Skeletal muscle tissue (tissue), 4 donors: Measurements from ENCODE around the gene SEMA6C. TPM values are rescaled to one million over a fixed set of nuclear protein-coding genes. Genes with fewer than 3 reads are reported as not detected.
"Not testable (repeated sequence)": the region's sequence is repeated elsewhere in the genome, so short reads cannot be mapped to it uniquely, and the experiment has no call there.

Source experiments
- H3K27ac ChIP-seq: one replicate; pipeline ENCODE4 v1.7.0; 2013; ENCODE audit warnings: mild to moderate bottlenecking, low read depth, low read length, inconsistent platforms
- H3K27me3 ChIP-seq, 3 donors: one replicate each; pipeline ENCODE4 v1.7.0; 2013; ENCODE audit warnings: low read length in 3 of 3; ENCODE audit not compliant: control insufficient read depth in 3 of 3, insufficient read depth in 3 of 3
- H3K36me3 ChIP-seq, 3 donors: one replicate each; pipeline ENCODE4 v1.7.0; 2013; ENCODE audit warnings: low read length in 3 of 3; ENCODE audit not compliant: control insufficient read depth in 3 of 3, insufficient read depth in 3 of 3
- H3K4me1 ChIP-seq, 3 donors: one replicate each; pipeline ENCODE4 v1.7.0; 2013; ENCODE audit warnings: low read length in 3 of 3, mild to moderate bottlenecking in 3 of 3; ENCODE audit not compliant: control insufficient read depth in 3 of 3, insufficient read depth in 3 of 3
- H3K4me3 ChIP-seq, 3 donors: one replicate each; pipeline ENCODE4 v1.7.0; 2013; ENCODE audit warnings: low read length in 3 of 3
- H3K9ac ChIP-seq, 3 donors: one replicate each; pipeline ENCODE4 v1.7.0; 2013; ENCODE audit warnings: low read length in 3 of 3, mild to moderate bottlenecking in 3 of 3, moderate library complexity in 2 of 3, low read depth in 1 of 3
- H3K9me3 ChIP-seq, 3 donors: one replicate each; pipeline ENCODE4 v1.7.0; 2013; ENCODE audit warnings: low read length in 3 of 3; ENCODE audit not compliant: control insufficient read depth in 3 of 3
- total RNA-seq: library from RNA; depleted of rRNA; stranded (reverse); fragments of >200 nt; gene quantifications from one replicate; pipeline ENCODE4 v1.2.3, GENCODE V29; 2014
- donor health status: Osteomylitis.

SEMA6C gene
- total RNA-seq, 1 donor from 2014 or later: 15.7 TPM

GRCh38 chr1:151106894-151107293, 39.5 kb downstream of the SEMA6C start:
- Histone ChIP-seq H3K4me1 (no peaks in the 10 kb centered on the region), H3K27me3 (no peaks in the 10 kb centered on the region), H3K9me3 (no peaks in the 10 kb centered on the region), H3K4me3 (no peak overlapping the region), H3K27ac (no peak overlapping the region), H3K9ac (no peak overlapping the region), H3K36me3 (peaks cover 10 to 18% (median 12%) of the 10 kb centered on the region in 3 donors)

GRCh38 chr1:151104630-151105029, 41.8 kb downstream of the SEMA6C start:
- no peaks in the 10 kb centered on the region for H3K27me3 ChIP-seq
- no peaks in the 10 kb centered on the region for H3K4me1 ChIP-seq
- H3K36me3 ChIP-seq: peaks cover 10 to 18% (median 12%) of the 10 kb centered on the region in 3 donors
- H3K4me3 ChIP-seq: no peak overlapping the region
- H3K27ac ChIP-seq: no peak overlapping the region
- H3K9ac ChIP-seq: no peak overlapping the region
- no peaks in the 10 kb centered on the region for H3K9me3 ChIP-seq

- no peak overlapping the region for H3K4me3 ChIP-seq
- H3K27ac ChIP-seq: no peak overlapping the region
- no peaks in the 10 kb centered on the region for H3K9me3 ChIP-seq
- H3K36me3 ChIP-seq: peaks cover 0 to 8% (median 3%) of the 10 kb centered on the region in 3 donors
- H3K9ac ChIP-seq: no peak overlapping the region
- H3K27me3 ChIP-seq: no peaks in the 10 kb centered on the region
- no peaks in the 10 kb centered on the region for H3K4me1 ChIP-seq
Observed at GRCh38 chr1:151098126-151098525, 48.3 kb downstream of the SEMA6C start.

GRCh38 chr1:151097426-151097825, 49.0 kb downstream of the SEMA6C start:
- not testable (repeated sequence) for H3K9me3 ChIP-seq, H3K27me3 ChIP-seq, H3K27ac ChIP-seq, H3K36me3 ChIP-seq, H3K9ac ChIP-seq, H3K4me1 ChIP-seq, H3K4me3 ChIP-seq

- H3K27ac ChIP-seq: no peak overlapping the region
- no peak overlapping the region for H3K4me3 ChIP-seq
- no peak overlapping the region for H3K9ac ChIP-seq
- no peaks in the 10 kb centered on the region for H3K9me3 ChIP-seq
- no peaks in the 10 kb centered on the region for H3K4me1 ChIP-seq
- H3K27me3 ChIP-seq: no peaks in the 10 kb centered on the region
- peaks cover 0 to 5% (median 0%) of the 10 kb centered on the region in 3 donors for H3K36me3 ChIP-seq
Observed at GRCh38 chr1:151085953-151086559, 60.4 kb downstream of the SEMA6C start.

Other genes starting within 250 kb of the SEMA6C start
- gene SETDB1, start 220.3 kb downstream of the SEMA6C start, total RNA-seq: 47.5 TPM
- 44.4 TPM for gene CERS2, start 171.8 kb downstream of the SEMA6C start, total RNA-seq
- gene ANXA9, start 164.3 kb downstream of the SEMA6C start, total RNA-seq: not detected
- gene MINDY1, start 139.7 kb downstream of the SEMA6C start, total RNA-seq: 16.2 TPM
- 9.9 TPM for gene PRUNE1, start 138.2 kb downstream of the SEMA6C start, total RNA-seq
- 0.52 TPM for gene BNIPL, start 110.0 kb downstream of the SEMA6C start, total RNA-seq
- 1.6 TPM for gene C1orf56, start 98.9 kb downstream of the SEMA6C start, total RNA-seq
- gene CDC42SE1, start 87.0 kb downstream of the SEMA6C start, total RNA-seq: 27.1 TPM
- gene MLLT11, start 86.2 kb downstream of the SEMA6C start, total RNA-seq: 2.1 TPM
- 7.8 TPM for gene GABPB2, start 75.9 kb downstream of the SEMA6C start, total RNA-seq
- 4.2 TPM for gene TNFAIP8L2, start 10.0 kb upstream of the SEMA6C start, total RNA-seq
- gene LYSMD1, start 19.3 kb upstream of the SEMA6C start, total RNA-seq: 9.9 TPM
- 24.5 TPM for gene SCNM1, start 19.5 kb upstream of the SEMA6C start, total RNA-seq
- 50.6 TPM for gene TMOD4, start 29.4 kb upstream of the SEMA6C start, total RNA-seq
- 35.0 TPM for gene VPS72, start 43.6 kb upstream of the SEMA6C start, total RNA-seq
- gene PIP5K1A, start 51.9 kb upstream of the SEMA6C start, total RNA-seq: 51.7 TPM
- 145 TPM for gene PSMD4, start 108.1 kb upstream of the SEMA6C start, total RNA-seq
- 5.7 TPM for gene ZNF687, start 135.7 kb upstream of the SEMA6C start, total RNA-seq
- gene PI4KB, start 180.8 kb upstream of the SEMA6C start, total RNA-seq: 30.3 TPM
- 24.0 TPM for gene RFX5, start 200.6 kb upstream of the SEMA6C start, total RNA-seq
- gene SELENBP1, start 226.1 kb upstream of the SEMA6C start, total RNA-seq: 74.6 TPM